ENCODE data around the gene IL6R.
A peak's percentile ranks its signal among the peaks of the same experiment; 100 is the strongest.
"Not testable (repeated sequence)": the region's sequence is repeated elsewhere in the genome, so short reads cannot be mapped to it uniquely, and the experiment has no call there.

IL6R gene

DNA sequence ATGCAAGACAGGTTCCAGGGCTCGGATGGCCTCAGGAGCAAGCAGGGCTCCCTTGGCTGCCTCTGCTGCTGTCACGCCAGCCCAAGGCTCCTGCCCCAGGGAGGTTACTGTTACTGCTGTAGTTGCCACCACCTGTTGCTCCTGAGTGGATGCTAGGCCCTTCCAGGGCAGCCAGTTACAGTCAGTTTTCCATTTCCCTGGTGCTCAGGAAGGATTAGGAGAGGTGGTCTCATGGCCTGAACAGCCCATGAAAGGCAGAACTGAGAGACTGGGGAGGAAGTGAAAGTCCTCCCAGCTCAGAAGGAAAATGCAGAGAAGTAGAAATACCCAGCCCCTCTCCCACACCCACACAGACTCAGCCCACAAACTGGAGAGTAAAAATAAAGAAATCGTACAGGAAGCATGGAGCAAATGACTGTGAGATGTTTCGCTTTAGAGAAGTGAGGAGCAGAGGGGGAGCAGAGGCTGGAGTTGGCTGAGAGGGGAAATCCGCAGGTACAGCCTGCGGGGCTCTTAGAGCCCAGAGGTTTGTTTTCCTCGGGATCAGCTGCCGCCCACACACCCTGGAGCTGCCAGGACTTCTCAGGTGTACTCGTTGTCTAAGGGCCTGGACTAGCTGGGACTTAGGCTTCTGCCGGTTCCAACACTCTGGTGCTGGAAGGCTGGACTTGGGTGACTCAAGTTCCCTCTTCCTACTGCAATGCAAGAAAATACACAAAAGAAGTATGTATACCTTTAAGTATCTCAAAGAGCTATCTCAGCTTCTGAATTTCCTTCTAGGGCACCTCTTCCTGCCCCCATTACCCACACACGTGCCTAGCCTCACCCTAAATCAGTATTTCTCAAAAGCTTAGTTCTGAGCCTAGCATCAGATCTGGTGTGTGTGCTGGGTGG lies 2.3 kb downstream of the IL6R start:
- DNase-seq (ENCODE audit: low spot score) = no peak

DNA sequence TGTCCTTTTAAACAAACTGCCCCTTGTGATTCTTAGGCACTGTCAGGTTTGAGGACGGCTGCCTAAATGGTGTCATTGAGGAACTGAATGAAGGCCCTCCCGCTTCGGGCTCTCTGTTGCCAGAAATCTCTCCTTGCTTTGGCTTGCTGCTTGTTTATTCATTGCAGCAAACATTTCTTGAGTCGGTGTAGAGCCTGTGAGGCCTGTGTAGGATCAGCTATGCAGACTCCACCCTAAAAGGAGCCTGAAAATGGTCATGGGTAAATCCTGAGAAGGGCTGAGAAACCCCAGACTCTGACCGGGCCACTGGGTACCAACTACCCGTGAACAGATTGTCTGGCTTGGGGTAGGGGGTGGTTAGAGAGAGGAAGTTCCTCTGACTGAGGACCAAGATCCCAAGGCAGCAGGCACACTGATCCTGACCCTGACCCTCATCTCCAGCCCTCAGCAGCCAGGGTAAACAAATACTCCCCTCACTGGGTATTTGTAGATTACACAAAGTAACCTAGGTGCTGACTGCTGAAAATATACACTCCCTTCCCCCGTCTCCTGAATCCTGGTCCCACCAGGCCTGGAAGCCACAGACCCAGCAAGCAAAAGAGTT lies 3.1 kb downstream of the IL6R start:
- no peak for DNase-seq (ENCODE audit: low spot score)

DNA sequence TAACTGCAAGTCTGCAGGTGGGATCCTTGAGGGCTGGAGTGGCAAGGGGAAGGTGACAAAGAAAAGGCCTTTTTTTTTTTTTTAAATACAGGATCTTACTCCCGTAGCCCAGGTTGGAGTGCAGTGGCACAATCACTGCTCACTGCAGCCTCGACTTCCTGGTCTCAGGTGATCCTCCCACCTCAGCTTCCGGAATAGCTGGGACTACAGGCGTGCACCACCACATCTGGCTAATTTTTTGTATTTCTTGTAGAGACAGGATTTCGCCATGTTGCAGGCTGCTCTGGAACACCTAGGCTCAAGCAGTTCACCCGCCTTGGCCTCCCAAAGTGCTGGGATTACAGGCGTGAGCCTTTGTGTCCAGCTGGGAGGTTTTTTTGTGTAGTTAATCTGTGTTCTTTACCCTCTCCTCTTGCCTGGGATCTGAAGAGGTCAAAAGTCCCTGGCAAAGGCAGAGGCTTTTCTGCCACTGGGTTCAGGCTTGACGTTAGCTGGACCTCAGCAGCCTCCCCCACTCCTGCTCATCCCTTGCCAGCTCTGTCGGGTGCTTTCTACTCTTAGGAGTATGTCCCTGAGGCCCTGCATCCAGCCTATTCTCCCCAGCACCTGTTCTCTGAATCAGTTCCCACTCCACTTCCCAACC lies 5.2 kb downstream of the IL6R start:
- DNase-seq (ENCODE audit: low spot score) = no peak

DNA sequence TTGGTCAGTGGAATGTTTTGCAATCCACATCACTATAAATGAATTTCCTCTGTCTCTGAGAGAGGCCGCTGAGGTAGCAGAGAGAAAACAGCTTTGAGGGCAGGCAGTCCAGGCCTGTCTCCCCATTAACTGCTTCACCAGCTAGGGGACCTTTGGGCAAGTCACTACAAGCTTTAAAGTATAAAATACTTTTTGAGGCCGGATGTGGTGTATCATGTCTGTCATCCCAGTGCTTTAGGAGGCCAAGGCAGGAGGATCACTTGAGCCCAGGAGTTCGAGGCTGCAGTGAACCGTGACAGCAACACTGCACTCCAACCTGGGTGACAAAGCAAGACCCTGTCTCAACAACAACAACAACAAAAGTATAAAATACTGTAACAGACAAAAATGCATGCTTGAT lies 6.4 kb downstream of the IL6R start:
- no peak for DNase-seq (ENCODE audit: low spot score)

DNA sequence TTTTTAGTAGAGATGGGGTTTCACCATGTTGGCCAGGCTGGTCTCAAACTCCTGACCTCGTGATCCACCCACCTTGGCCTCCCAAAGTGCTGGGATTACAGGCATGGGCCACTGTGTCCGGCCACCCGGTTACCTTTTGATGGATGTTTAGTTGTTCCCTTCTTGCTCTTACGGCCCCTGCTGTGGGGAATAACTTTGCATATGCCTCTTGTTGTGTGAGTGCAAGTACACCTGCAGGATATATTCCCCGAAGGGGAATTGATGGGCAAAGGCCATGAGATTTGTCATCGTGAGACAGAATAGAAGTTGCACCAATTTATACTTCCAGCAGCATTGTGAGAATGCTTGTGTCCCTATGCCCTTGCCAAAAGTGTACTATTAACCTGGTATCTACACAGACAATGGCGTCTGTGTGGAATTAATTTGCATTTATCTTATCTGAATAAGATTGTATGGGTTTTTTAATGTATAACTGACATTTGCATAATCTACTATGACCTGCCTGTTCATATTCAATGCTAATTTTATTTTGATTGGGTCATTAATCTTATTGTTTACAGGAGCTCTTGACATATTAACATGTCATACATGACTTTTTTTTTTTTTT lies 8.1 kb downstream of the IL6R start:
- no peak for DNase-seq (ENCODE audit: low spot score)

DNA sequence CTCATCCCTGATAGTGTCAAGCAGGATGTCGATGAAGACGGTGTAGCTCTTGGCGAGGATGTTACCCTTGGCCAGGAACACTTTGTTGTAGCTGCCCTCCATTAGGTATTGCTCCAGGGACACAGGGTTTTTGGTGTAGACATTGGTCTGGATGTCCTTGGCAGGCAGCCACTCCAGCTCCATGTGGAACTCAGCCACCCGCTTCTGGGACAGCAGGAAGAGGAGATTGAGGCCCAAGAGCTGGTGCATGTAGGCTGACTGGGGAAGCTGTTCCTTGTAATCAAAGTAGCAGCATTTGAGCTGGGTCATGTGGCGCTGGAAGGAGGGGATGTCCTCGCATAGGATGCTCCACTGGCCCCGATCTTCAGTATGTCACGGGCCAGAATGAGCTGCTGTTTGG lies 9.5 kb downstream of the IL6R start:
- no peak for DNase-seq (ENCODE audit: low spot score)

DNA sequence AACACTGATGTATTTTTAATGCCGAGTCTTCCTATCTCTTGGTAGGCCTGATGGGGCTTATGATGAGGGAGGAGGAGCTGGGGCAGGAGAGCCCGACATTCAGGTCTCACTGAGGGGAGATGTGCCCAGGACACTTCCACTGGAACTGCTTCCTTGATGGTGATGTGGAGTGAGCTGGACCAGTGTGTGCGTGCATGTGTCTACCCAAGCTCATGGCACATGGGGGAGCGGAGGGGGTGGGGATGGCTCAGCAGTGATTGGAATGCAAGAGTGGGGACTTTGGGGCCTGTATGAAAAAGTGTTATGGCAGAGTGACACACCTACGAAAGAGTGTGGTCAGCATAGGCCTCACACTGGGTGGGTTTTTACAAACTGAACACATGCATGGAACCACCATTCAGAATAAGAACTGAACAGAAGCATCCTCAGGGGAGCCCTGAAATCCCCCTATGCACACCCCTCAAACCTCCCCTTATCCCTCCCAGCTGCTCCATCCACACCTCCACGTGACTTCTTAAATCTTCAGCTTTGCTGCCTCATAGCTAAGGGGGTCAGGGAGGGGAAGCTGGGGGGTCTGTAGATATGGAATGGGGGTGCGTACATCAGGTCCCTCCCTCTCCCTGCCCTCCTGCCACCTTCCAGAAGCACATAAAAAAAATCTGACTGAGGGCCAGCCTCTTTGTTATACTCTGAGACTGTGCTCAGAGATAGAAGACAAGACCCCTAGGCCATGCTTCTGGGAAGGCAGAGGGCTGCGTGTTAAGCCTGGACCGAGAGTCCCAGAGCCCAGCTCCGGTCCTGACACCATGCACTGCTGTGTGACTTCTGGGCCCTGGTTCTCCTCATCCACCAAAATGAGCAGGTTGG lies 11.6 kb downstream of the IL6R start:
- DNase-seq (ENCODE audit: low spot score) = no peak

DNA sequence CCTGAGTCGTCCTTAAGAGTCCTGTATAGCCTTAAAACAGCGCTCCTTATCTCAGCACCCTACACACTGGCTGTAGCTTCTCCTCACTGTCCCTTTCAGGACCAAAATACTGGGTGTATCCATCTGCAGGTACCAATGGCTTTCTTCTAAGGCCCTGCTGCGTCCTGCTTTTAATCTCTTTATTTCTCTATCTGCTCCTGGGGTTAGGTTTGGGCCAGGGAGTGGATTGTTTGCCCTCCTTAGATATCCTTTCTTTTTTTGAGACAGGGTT lies 12.1 kb downstream of the IL6R start:
- no peak for DNase-seq (ENCODE audit: low spot score)

DNA sequence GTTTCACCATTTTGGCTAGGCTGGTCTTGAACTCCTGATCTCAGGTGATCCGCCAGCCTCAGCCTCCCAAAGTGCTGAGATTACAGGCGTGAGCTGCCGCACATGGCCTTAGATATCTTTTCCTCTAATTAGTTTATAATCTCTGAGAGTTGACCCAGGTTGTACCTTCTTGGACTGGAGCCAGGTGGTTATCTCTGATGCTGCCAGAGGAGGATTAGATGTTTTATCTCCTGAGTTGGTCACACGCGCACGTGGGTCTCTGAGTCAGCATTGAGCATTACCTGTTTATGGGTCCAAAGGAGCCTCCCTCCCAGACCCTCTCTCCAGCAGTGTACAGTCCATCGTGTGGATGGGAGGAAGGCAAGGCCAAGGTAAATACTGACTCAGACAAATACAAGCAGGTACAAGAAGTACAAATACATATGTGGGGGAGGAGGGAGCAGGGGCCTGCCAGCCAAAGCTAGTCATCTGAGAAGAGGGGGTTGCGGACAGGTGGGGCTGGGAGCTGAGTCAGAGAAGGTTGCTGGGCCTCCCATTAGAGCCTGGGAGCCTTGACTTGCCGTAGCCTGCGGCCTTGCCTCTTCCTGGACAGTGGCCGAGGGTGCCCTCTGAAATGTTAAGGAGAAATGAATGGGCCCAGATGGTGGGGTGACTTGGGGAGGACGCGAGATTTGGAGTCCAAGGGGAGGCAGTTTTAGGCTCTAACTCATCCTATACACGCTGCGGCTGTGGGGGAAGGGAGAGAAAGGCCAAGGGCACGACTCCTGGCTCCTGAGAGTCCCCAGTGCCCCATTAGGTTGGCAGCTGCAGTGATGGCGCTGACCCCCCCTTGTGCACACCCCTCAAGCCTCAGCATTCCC lies 13.1 kb downstream of the IL6R start:
- DNase-seq (ENCODE audit: low spot score) = peak; percentile 97

DNA sequence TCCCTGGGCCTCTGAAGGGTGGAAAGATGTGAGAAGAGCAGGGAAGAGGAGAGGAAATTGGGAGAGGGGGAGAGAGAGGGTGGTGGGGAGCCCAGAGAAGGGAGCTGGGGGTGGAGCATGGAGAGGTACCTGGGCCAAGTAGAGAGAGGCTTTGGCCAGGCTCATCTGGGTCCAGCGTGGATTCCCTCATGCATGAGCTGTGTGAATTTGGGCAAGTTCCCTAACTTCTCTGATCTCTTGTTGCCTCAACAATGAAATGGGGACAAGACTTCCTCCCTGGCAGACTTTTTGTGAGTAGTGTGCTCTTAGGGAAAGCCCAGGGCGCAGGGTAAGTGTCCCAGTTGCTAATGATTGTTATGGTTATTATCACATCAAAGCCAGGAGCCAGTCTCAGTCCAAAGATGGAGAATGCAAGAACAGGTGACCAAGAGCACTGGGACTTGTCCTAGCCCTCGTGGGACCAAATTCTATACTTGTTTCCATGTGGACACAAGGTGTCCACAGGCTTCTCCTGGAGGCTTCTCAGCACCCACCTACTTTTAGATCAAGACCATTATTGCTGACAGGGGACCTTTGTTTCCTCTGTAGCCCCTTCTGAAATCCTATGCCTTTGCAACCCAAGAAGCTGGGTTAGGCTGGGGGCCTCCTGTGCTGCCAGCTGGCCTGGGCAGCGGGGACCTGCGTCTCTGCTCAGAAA lies 13.9 kb downstream of the IL6R start:
- no peak for DNase-seq (ENCODE audit: low spot score)

DNA sequence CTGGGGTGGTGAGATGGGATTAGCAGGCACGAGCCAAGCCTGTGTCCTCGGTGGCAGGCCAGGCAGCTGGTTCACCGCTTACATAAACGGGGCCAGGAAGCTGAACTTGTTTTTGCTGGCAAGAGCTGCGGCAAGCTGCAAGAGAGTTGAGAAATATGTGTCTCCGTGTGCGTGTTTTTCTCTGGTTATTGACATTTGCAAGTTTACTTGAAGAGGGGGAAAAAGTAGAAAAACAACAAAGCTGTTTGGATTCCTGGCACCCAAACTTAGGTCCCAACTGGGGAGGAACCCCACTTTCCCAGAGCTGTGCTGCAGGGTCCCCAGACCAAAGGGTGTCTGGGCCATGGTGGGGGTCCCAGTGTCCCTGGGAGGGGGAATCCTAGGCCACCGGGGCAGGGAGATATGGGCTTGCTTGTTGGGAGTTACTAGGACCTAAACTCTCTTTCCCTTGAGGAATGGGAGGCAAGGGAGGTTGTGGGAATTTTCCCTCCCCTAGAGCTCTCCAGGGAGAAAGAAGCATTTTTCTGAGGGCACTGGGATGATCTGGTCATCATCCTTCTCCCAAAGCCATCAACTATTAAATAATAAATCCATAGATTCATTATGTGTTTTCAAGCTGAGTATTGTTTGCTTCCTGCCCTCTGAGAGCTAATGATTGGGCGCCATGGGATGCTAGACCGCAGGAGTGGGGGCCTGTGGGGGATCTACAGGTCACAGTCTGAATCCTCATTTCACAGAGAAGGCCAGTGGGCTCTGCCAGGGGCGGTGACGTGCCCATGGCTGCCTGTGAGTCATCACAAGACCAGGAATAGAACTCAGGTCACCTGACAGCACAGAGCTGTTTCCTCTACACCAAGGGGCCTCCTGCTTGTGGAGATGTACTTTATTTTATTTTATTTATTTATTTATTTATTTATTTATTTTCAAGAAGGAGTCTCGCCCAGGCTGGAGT lies 14.8 kb downstream of the IL6R start:
- DNase-seq (ENCODE audit: low spot score) = peak; percentile 41

DNA sequence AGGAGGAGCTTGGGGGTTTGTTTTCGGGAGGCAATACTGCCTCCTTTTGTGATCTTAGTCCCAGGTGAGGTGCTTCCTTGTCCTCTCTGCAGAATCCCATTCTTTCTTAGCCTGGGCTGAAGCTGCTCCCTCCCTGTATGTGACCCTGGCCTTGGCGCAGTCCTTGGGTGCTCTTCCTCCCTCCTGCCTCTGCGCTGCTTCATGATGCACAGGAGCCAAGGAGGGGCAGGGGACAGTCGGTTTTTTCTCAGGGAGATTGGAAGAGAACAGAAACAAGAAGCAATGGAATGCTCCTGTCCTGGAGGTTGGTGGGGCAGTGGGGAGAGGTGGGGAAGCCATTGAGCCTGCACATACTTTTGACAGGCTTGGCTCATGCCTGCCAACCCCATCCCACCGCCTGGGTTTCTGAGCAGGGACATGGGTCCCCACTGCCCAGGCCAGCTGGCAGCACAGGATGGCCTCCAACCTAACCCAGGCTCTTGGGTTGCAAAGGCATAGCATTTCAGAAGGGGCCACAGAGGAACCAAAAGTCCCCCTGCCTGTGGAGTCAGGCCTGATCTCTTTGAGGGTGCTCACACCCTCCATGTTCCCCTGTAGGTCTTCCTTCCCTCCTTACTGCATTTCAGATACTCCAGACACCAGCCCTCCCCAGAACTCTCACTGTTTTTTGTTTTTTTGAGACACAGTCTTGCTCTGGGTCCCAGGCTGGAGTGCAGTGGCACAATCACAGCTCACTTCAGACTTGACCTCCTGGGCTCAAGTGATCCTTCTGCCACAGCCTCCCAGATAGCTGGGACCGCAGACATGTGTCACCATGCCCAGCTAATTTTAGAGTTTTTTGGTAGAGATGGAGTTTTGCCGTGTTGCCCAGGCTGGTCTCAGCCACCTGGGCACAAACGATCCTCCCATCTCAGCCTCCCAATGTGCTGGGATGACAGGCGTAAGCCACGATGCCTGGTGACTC lies 16.1 kb downstream of the IL6R start:
- DNase-seq (ENCODE audit: low spot score) = no peak

DNA sequence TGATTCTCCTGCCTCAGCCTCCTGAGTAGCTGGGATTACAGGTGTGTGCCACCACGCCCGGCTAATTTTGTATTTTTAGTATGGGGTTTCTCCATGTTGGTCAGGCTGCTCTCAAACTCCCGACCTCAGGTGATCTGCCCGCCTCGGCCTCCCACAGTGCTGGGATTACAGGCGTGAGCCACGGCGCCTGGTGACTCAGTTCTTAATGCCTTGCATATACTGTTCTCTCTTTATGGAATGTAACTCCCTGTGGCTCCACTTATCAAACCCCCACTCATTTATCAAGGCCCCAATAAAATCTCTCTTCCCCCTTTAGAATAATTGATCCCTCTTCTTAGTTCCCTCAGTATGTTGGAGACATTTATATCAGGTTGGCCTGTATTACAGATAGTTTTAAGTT lies 16.9 kb downstream of the IL6R start:
- DNase-seq (ENCODE audit: low spot score) = not testable (repeated sequence)

DNA sequence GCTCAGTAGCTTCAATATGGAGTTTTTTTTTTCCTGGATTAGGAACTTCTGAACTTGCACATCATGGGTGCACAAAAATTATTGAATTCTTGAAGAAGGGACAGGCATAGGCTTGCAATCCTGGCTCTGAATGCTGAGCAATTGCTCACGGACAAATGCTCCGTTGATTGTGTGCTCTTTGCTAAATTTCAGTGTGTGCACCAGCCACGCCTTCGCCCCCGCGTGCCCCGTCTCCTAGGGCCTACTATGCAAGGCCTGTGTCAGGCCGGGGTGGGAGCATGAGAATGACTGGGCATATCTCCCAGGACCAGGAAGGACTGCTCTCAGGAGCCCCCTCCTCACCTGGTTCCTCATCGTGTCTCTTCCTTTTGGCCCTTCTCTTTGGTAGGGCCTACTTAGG lies 17.4 kb downstream of the IL6R start:
- no peak for DNase-seq (ENCODE audit: low spot score)

DNA sequence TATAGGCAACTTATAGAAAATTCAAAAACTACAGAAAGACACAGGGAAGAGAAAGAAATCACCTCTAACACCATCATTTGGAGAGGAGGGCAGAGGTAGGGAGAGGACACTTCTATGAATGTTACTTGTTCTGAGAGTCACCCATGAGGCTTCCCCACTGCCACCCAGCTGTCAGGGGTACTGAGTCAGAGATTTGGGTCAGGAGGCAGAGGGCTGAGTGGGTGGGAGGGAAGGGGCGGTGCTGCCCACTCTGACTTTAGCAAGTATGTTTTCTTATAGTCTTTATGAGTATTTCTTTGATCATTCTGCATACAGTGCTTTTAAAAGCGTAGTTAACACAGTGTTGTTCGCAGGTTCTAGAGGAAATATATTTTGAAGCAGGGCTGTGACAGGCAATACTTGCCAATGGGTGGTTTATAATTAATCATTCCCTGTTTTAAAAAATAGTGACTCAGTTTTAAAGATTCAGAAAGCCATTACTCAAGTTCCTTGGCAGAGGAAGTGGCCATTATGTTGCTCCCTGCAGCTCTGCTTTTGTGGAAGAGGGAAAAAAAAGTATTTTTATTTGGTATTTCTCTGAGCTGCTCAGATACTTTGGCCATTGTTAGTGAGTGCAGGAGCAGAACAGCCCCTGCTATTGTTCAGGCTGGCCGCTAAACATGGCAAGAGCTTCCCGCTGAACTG lies 18.3 kb downstream of the IL6R start:
- DNase-seq (ENCODE audit: low spot score) = no peak

DNA sequence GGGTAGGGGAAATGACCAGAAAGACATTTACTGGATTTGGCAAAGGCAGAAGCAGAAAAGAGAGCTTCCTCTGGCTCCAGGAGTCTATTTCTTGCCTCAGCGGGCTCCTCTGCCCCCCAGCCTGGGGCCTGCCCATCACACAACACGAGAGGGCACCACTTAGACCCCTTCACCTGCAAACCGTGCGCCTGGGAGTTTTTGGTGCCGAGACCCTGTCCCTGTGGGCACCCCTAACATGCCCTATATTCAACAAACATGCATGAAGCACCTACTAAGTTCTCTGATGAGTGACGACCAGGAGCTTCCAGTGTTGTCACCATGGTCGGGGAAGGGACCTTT lies 18.8 kb downstream of the IL6R start:
- no peak for DNase-seq (ENCODE audit: low spot score)

DNA sequence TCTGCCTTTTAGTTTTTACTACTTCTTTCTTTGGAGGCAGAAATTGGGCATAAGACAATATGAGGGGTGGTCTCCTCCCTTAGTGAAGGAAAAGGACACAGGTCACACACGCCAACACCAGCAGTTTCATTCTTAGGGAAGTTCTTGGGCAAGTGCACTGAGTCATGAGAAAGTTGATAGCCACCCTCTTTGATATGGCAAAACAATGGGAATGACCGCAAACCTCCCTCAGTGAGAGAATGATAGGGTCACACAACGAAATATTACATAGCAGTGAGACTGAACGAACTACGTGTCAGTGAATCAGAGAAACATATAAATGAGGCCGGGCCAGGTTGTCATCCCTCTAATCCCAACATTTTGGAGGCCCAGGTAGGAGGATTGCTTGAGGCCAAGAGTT lies 20.0 kb downstream of the IL6R start:
- no peak for DNase-seq (ENCODE audit: low spot score)
